Body of pancreas (tissue), 4 donors: ENCODE results near the gene FBLL1. TPM values are rescaled to one million over a fixed set of nuclear protein-coding genes. Genes with fewer than 3 reads are reported as not detected.
"Not testable (repeated sequence)": the region's sequence is repeated elsewhere in the genome, so short reads cannot be mapped to it uniquely, and the experiment has no call there.

ENCODE experiments used
- ATAC-seq: fragments of 150-250 bp; one replicate; pipeline ENCODE4 v1.9.1; 2016
- DNase-seq, 4 donors: peaks; one replicate each; pipeline ENCODE4 v3.0.0-alpha.2; 2019
- H3K27ac ChIP-seq, 4 donors: fragments of 200-600 bp; sonication (generic); 1 replicate in 3 of 4; 2 replicates in 1 of 4; pipeline versions ENCODE4 v1.5.1 to v1.6.1; 2016 to 2019; ENCODE audit warnings: mild to moderate bottlenecking in 1 of 4, mixed read lengths in 1 of 4, moderate library complexity in 1 of 4
- H3K27me3 ChIP-seq, 2 donors: fragments of 200-600 bp; sonication (generic); one replicate each; pipeline ENCODE4 v1.6.0; 2016; ENCODE audit warnings: mild to moderate bottlenecking in 1 of 2
- H3K36me3 ChIP-seq, 2 donors: fragments of 200-600 bp; sonication (generic); replicated peaks in 1 of 2; 2 replicates each; pipeline ENCODE4 v1.5.1; 2016; ENCODE audit warnings: low read depth in 2 of 2; ENCODE audit not compliant: insufficient read depth in 1 of 2
- H3K4me1 ChIP-seq: fragments of 200-600 bp; sonication (generic); one replicate; pipeline ENCODE4 v1.6.0; 2016
- H3K4me3 ChIP-seq, 2 donors: fragments of 200-600 bp; sonication (generic); 1 replicate in 1 of 2; 2 replicates in 1 of 2; pipeline ENCODE4 v1.5.1; 2016 to 2019
- H3K9me3 ChIP-seq, 3 donors: fragments of 200-600 bp; sonication (generic); 1 replicate in 2 of 3; 2 replicates in 1 of 3; pipeline ENCODE4 v1.5.1; 2016
- CTCF ChIP-seq, 7 experiments: fragments of 450-650 bp in 4 of 7; fragments of 200-600 bp in 3 of 7; sonication (generic) in 3 of 7; IDR thresholded peaks; one replicate each; pipeline ENCODE4 v1.5.1; 2016 to 2019; ENCODE audit warnings: antibody characterized with exemption in 7 of 7
- POLR2A ChIP-seq, 3 donors: fragments of 450-650 bp; IDR thresholded peaks; one replicate each; pipeline ENCODE4 v1.6.1; 2016; ENCODE audit warnings: antibody characterized with exemption in 3 of 3, mild to moderate bottlenecking in 2 of 3
- WGBS, 2 donors: methylation state at CpG; one replicate each; pipeline ENCODE4 v1.1.5; 2017; 5-methylcytosine and 5-hydroxymethylcytosine counted together
- intact Hi-C: fragments of 100-400 bp; cut with DNase I; formaldehyde crosslinking; loops from one replicate; pipeline ENCODE4 v1.15.1; 2023
- total RNA-seq, 2 donors: library from RNA; depleted of rRNA; stranded (reverse); fragments of >200 nt; gene quantifications; one replicate each; pipeline ENCODE4 v1.1.0, GENCODE V29; 2016

FBLL1 gene
- total RNA-seq, 2 donors from 2014 or later, result 1.3 to 2.3 TPM

- intact Hi-C loops, result no loop called here
- H3K27me3 ChIP-seq, result peaks cover 0 to 10% of the 10 kb centered on the region in 2 donors
- ATAC-seq (no peak), DNase-seq (no peak)
- no peak overlapping the region for H3K27ac ChIP-seq
- H3K4me1 ChIP-seq, result peaks cover 5% of the 10 kb centered on the region
- no peaks in the 10 kb centered on the region for H3K36me3 ChIP-seq
- TF ChIP-seq CTCF (IDR thresholded peaks at IDR 0.05), result no peak
- no peak for TF ChIP-seq POLR2A (IDR thresholded peaks at IDR 0.05)
- H3K4me3 ChIP-seq, result no peak overlapping the region
- WGBS, 2 donors, result 85 to 87% methylated on average over 5 of the region's 5 CpGs
- H3K9me3 ChIP-seq, result no peaks in the 10 kb centered on the region
These were observed 2.1 kb downstream of the FBLL1 start for GRCh38 chr5:168531191-168531590.

DNA sequence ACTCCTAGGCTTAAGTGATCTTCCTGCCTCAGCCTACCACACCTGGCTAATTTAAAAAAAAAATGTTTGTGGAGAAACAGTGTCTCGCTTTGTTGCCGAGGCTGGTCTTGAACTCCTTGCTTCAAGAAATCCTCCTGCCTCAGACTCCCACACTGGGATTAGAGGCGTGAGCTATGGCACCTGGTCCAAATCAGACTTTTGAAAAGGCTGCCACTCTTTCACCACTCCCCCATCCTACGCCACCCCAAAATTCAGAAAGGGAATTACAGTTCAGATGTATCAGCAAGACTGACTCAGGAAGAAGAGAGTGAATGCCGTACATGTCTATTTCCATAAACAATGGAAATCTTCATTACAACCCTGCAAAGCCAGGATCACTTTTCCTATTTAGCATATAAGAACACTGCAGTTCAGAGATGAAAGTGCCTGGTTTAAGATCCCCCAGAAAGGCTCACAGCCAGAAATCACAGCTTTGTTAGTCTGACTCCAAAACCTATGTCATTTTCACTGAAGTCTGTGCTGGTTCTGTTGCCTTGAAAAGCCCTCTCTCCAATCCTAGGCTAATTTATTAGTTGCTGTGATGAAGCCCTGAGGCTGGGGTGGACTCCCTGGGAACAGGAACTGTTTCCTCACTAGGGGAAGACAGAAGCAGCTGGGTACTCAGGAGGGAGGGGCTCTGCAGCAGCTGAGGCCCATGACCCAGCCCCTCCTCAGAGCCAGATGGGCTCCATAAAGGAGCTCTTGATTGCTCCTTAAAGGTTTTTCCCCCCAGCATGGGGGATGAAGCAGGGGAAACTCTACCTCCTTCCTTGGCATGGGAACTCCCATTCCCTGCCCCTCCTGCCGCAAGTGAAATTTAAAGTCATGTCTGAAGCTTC lies 3.1 kb downstream of the FBLL1 start:
- Histone ChIP-seq H3K4me1 (peaks cover 5% of the 10 kb centered on the region), H3K36me3 (no peaks in the 10 kb centered on the region), H3K27me3 (peaks cover 0 to 10% of the 10 kb centered on the region in 2 donors), H3K27ac (no peak overlapping the region), H3K4me3 (no peak overlapping the region), H3K9me3 (no peaks in the 10 kb centered on the region)
- intact Hi-C loops, result no loop called here
- DNase-seq (no peak), ATAC-seq (no peak)
- 76 to 84% methylated on average over 6 of the region's 6 CpGs for WGBS, 2 donors
- TF ChIP-seq CTCF (IDR thresholded peaks at IDR 0.05), result no peak

- DNase-seq, H3K27ac ChIP-seq, H3K4me3 ChIP-seq, H3K36me3 ChIP-seq, intact Hi-C loops, H3K27me3 ChIP-seq, H3K9me3 ChIP-seq, H3K4me1 ChIP-seq, ATAC-seq: not testable (repeated sequence)
- 65 to 66% methylated on average over 7 of the region's 7 CpGs for WGBS, 2 donors
These were observed 5.2 kb downstream of the FBLL1 start for GRCh38 chr5:168534351-168534750.

DNA sequence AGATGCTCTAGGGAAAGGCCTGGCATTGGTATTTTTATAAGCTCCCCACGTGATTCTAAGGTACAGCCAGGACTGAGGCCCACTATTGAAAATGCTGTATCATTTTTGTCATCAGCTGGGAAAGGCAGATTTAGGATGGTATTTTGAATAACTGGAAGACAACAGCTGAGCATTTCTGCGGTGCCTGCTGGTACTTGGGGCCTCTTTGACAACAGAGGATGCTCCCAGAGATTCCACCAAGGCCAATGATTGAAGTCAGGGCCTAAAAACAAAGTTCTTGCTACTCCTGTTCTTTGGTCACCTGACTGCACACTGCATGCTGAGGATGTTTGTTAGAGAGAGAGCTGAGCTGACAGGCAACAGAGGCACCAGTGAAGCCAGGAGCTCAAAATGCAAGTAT lies 8.1 kb downstream of the FBLL1 start:
- H3K9me3 ChIP-seq, result no peaks in the 10 kb centered on the region
- no peaks in the 10 kb centered on the region for H3K36me3 ChIP-seq
- no peaks in the 10 kb centered on the region for H3K27me3 ChIP-seq
- intact Hi-C loops, result no loop called here
- H3K4me1 ChIP-seq, result no peaks in the 10 kb centered on the region
- TF ChIP-seq POLR2A (IDR thresholded peaks at IDR 0.05), result no peak
- H3K27ac ChIP-seq, result no peak overlapping the region
- ATAC-seq (no peak), DNase-seq (no peak)
- no peak overlapping the region for H3K4me3 ChIP-seq
- WGBS, 2 donors, result 50 to 68% methylated on average over 2 of the region's 2 CpGs

- Histone ChIP-seq H3K4me1 (no peaks in the 10 kb centered on the region), H3K27me3 (no peaks in the 10 kb centered on the region), H3K4me3 (no peak overlapping the region), H3K9me3 (no peaks in the 10 kb centered on the region), H3K36me3 (peaks cover 3 to 5% of the 10 kb centered on the region in 2 donors), H3K27ac (no peak overlapping the region)
- WGBS, 2 donors, result 91 to 95% methylated on average over 7 of the region's 7 CpGs
- intact Hi-C loops, result no loop called here
- ATAC-seq (no peak), DNase-seq (no peak)
- TF ChIP-seq POLR2A (IDR thresholded peaks at IDR 0.05) (no peak), CTCF (IDR thresholded peaks at IDR 0.05) (no peak)
These were observed 20.4 kb downstream of the FBLL1 start for GRCh38 chr5:168549554-168549953.

DNA sequence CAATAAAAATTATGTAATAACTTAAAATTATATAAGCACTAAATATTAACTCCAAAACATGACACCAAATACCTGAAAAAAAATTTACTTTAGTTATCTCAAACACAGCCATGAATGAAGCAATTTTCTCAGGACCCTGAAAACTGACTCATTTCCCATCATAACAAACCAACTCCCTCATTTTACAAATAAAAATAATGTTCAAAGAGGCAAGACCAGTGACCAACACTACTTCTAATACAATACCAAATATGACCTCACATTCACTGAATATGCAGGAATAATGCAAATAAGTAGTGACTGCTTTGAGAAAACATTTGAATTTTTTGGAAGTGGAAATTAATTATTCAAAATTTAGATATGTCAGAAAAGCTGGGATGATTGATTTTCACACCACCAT lies 21.6 kb downstream of the FBLL1 start:
- Histone ChIP-seq H3K27ac (no peak overlapping the region), H3K4me1 (no peaks in the 10 kb centered on the region), H3K36me3 (peaks cover 3 to 5% of the 10 kb centered on the region in 2 donors), H3K4me3 (no peak overlapping the region), H3K9me3 (no peaks in the 10 kb centered on the region), H3K27me3 (no peaks in the 10 kb centered on the region)
- DNase-seq, result no peak
- TF ChIP-seq CTCF (IDR thresholded peaks at IDR 0.05) (no peak), POLR2A (IDR thresholded peaks at IDR 0.05) (no peak)
- intact Hi-C loops, result no loop called here
- ATAC-seq, result no peak
